IMR-90 (cell line): Measurements from ENCODE around the gene NPAS3. TPM values are rescaled to one million over a fixed set of nuclear protein-coding genes. Genes with fewer than 3 reads are reported as not detected.

Experiments used
- ATAC-seq: fragments of 200-7000 bp; cut with Tn5 transposase; 2 replicates; pipeline ENCODE4 v1.9.1; 2020; ENCODE audit warnings: low read depth, mild to moderate bottlenecking, moderate library complexity
- BruUV-seq: library from RNA; stranded (reverse); fragments of 400-500 nt; replicated peaks from 2 replicates; lab custom pipeline; 2021; lab: Mats Ljungman, UMichigan
- CTCF ChIA-PET: fragments of 300-600 bp; formaldehyde crosslinking; extraction: SDS; loops from one replicate; lab custom pipeline; 2021; ENCODE audit warnings: antibody characterized with exemption; lab: Yijun Ruan, JAX
- POLR2A ChIA-PET: fragments of 300-600 bp; sonication (Branson Sonifier 250); formaldehyde crosslinking; loops from one replicate; lab custom pipeline; 2022; ENCODE audit warnings: antibody characterized with exemption; ENCODE audit not compliant: unreplicated experiment; lab: Charles Lee
- DNase-seq: peaks from one replicate; pipeline ENCODE4 v3.0.0; 2013
- H2AFZ ChIP-seq: replicated peaks from 2 replicates; pipeline ENCODE3; 2013; ENCODE audit warnings: low read length, mild to moderate bottlenecking; ENCODE audit not compliant: poor library complexity
- H2AK5ac ChIP-seq: 2 replicates; pipeline ENCODE4 v1.6.1; 2013; ENCODE audit warnings: low read depth, low read length, inconsistent platforms
- H2AK9ac ChIP-seq: replicated peaks from 2 replicates; pipeline ENCODE3; 2013; ENCODE audit warnings: mild to moderate bottlenecking, low read depth, low read length, moderate library complexity; ENCODE audit not compliant: poor library complexity
- H2BK120ac ChIP-seq: 2 replicates; pipeline ENCODE4 v1.6.1; 2013; ENCODE audit warnings: low read depth, low read length, inconsistent platforms
- H2BK15ac ChIP-seq: 3 replicates; pipeline ENCODE4 v1.6.1; 2013; ENCODE audit warnings: low read depth, low read length, inconsistent platforms
- H2BK20ac ChIP-seq: 2 replicates; pipeline ENCODE4 v1.6.1; 2013; ENCODE audit warnings: low read depth, mild to moderate bottlenecking, inconsistent platforms, low read length, moderate library complexity
- H2BK5ac ChIP-seq: 2 replicates; pipeline ENCODE4 v1.6.1; 2013; ENCODE audit warnings: mild to moderate bottlenecking, low read depth, low read length, inconsistent platforms; ENCODE audit not compliant: poor library complexity, severe bottlenecking
- H3K14ac ChIP-seq: replicated peaks from 2 replicates; pipeline ENCODE4 v1.6.1; 2013; ENCODE audit warnings: low read depth, low read length, inconsistent platforms
- H3K18ac ChIP-seq: 2 replicates; pipeline ENCODE4 v1.6.1; 2013; ENCODE audit warnings: low read depth, low read length, control low read depth
- H3K23ac ChIP-seq: 2 replicates; pipeline ENCODE4 v1.6.1; 2013; ENCODE audit warnings: low read depth, low read length, inconsistent platforms
- H3K27ac ChIP-seq: 2 replicates; pipeline ENCODE4 v1.5.1; 2013; ENCODE audit warnings: mild to moderate bottlenecking, control low read depth, low read length; ENCODE audit not compliant: insufficient read depth
- H3K27me3 ChIP-seq: 2 replicates; pipeline ENCODE4 v1.6.1; 2013; ENCODE audit warnings: low read length; ENCODE audit not compliant: control insufficient read depth, insufficient read depth
- H3K36me3 ChIP-seq: 2 replicates; pipeline ENCODE4 v1.6.1; 2013; ENCODE audit warnings: low read length, mixed read lengths; ENCODE audit not compliant: control insufficient read depth, insufficient read depth
- H3K4ac ChIP-seq: 2 replicates; pipeline ENCODE4 v1.6.1; 2013; ENCODE audit warnings: low read depth, low read length, inconsistent platforms
- H3K4me1 ChIP-seq: 2 replicates; pipeline ENCODE4 v1.6.1; 2013; ENCODE audit warnings: low read length, mixed read lengths; ENCODE audit not compliant: control insufficient read depth, insufficient read depth
- H3K4me2 ChIP-seq: 2 replicates; pipeline ENCODE4 v1.6.1; 2013; ENCODE audit warnings: low read depth, mild to moderate bottlenecking, control low read depth, low read length, moderate library complexity
- H3K4me3 ChIP-seq: 2 replicates; pipeline ENCODE4 v1.5.1; 2013; ENCODE audit warnings: low read depth, mild to moderate bottlenecking, control low read depth, low read length, moderate library complexity; ENCODE audit not compliant: insufficient read depth
- H3K56ac ChIP-seq: 2 replicates; pipeline ENCODE4 v1.6.1; 2013; ENCODE audit warnings: low read length, inconsistent platforms; ENCODE audit not compliant: insufficient read depth; ENCODE audit errors: extremely low read depth
- H3K79me1 ChIP-seq, 2 experiments: 2 replicates each; pipeline ENCODE4 v1.6.1; 2013; ENCODE audit warnings: low read length in 2 of 2, inconsistent platforms in 1 of 2, low read depth in 1 of 2
- H3K9ac ChIP-seq: 2 replicates; pipeline ENCODE4 v1.6.1; 2013; ENCODE audit warnings: low read depth, low read length, control low read depth
- H3K9me1 ChIP-seq: 2 replicates; pipeline ENCODE4 v1.6.1; 2013; ENCODE audit warnings: low read length, inconsistent platforms; ENCODE audit not compliant: insufficient read depth
- H3K9me3 ChIP-seq: 2 replicates; pipeline ENCODE4 v1.6.1; 2013; ENCODE audit warnings: low read length; ENCODE audit not compliant: control insufficient read depth, insufficient read depth
- H4K20me1 ChIP-seq: 2 replicates; pipeline ENCODE4 v1.6.1; 2013; ENCODE audit warnings: low read length, inconsistent platforms; ENCODE audit not compliant: insufficient read depth
- H4K5ac ChIP-seq: 2 replicates; pipeline ENCODE4 v1.6.1; 2013; ENCODE audit warnings: mild to moderate bottlenecking, low read depth, low read length, control low read depth
- H4K8ac ChIP-seq, 2 experiments: 2 replicates each; pipeline ENCODE4 v1.6.1; 2013; ENCODE audit warnings: low read depth in 2 of 2, low read length in 2 of 2, control low read depth in 1 of 2, inconsistent platforms in 1 of 2
- H4K91ac ChIP-seq: 2 replicates; pipeline ENCODE4 v1.6.1; 2013; ENCODE audit warnings: low read depth, low read length, inconsistent platforms; ENCODE audit not compliant: insufficient read depth
- BHLHE40 ChIP-seq: fragments of 150-350 bp; IDR thresholded peaks from 2 replicates; pipeline ENCODE4 v1.6.1; 2016; ENCODE audit warnings: mild to moderate bottlenecking, low read depth, low read length
- CEBPB ChIP-seq: IDR thresholded peaks from 2 replicates; pipeline ENCODE4 v1.6.1; 2012; ENCODE audit warnings: low read depth, low read length, improper control_type of control experiment
- CHD1 ChIP-seq: IDR thresholded peaks from 2 replicates; pipeline ENCODE4 v1.6.1; 2012; ENCODE audit warnings: low read depth, low read length, improper control_type of control experiment
- FOS ChIP-seq: fragments of 150-350 bp; IDR thresholded peaks from 2 replicates; pipeline ENCODE4 v1.6.1; 2016; ENCODE audit warnings: low read depth, low read length
- MAFK ChIP-seq: IDR thresholded peaks from 2 replicates; pipeline ENCODE4 v1.6.1; 2012; ENCODE audit warnings: low read depth, low read length, improper control_type of control experiment
- MAZ ChIP-seq: IDR thresholded peaks from 2 replicates; pipeline ENCODE4 v1.6.1; 2012; ENCODE audit warnings: low read depth, mild to moderate bottlenecking, low read length, improper control_type of control experiment, moderate library complexity, borderline replicate concordance
- MXI1 ChIP-seq: IDR thresholded peaks from 2 replicates; pipeline ENCODE4 v1.6.1; 2012; ENCODE audit warnings: low read depth, mild to moderate bottlenecking, low read length, moderate library complexity, borderline replicate concordance
- NFE2L2 ChIP-seq: fragments of 150-350 bp; IDR thresholded peaks from 2 replicates; pipeline ENCODE4 v1.6.1; 2016; ENCODE audit warnings: low read depth, mild to moderate bottlenecking, low read length
- POLR2A ChIP-seq: IDR thresholded peaks from 2 replicates; pipeline ENCODE4 v1.6.1; 2012; ENCODE audit warnings: mild to moderate bottlenecking, low read depth, low read length
- RAD21 ChIP-seq: IDR thresholded peaks from 2 replicates; pipeline ENCODE4 v1.6.1; 2012; ENCODE audit warnings: low read length, improper control_type of control experiment
- RCOR1 ChIP-seq: IDR thresholded peaks from 2 replicates; pipeline ENCODE4 v1.6.1; 2012; ENCODE audit warnings: mild to moderate bottlenecking, low read length, improper control_type of control experiment; ENCODE audit not compliant: insufficient replicate concordance
- RFX5 ChIP-seq: IDR thresholded peaks from 2 replicates; pipeline ENCODE4 v1.8.0; 2012; ENCODE audit warnings: low read depth, mild to moderate bottlenecking, low read length, moderate library complexity
- SMC3 ChIP-seq: fragments of 150-350 bp; IDR thresholded peaks from 2 replicates; pipeline ENCODE4 v1.6.1; 2016; ENCODE audit warnings: low read depth, mild to moderate bottlenecking, antibody characterized with exemption, low read length, moderate library complexity
- WGBS, 2 experiments: methylation state at CpG; one replicate each; pipeline versions ENCODE4 v1.1.5 to v1.1.7; 2013; ENCODE audit warnings: missing lambda C conversion rate in 2 of 2; ENCODE audit not compliant: insufficient read length in 1 of 2; ENCODE audit errors: extremely low coverage in 2 of 2; 5-methylcytosine and 5-hydroxymethylcytosine counted together
- dilution Hi-C: fragments of 300-500 bp; cut with HindIII; formaldehyde crosslinking; loops from one replicate; pipeline ENCODE4 v1.14.3; 2018; ENCODE audit warnings: low sequenced_read_pairs; ENCODE audit not compliant: unreplicated experiment
- in situ Hi-C: fragments of 300-500 bp; cut with MboI; formaldehyde crosslinking; loops from 3 replicates; pipeline ENCODE4 v1.14.3; 2019; ENCODE audit warnings: low sequenced_read_pairs, inconsistent platforms, mixed read lengths
- intact Hi-C: fragments of 100-400 bp; cut with micrococcal nuclease; formaldehyde crosslinking; loops from 2 replicates; pipeline ENCODE4 v1.10.0; 2022
- polyA plus RNA-seq, 3 experiments: library from polyadenylated mRNA; depleted of rRNA; stranded (reverse); fragments of >200 nt; gene quantifications; 2 replicates each; pipeline ENCODE4 v1.2.3, GENCODE V29; 2012; ENCODE audit warnings: low replicate concordance in 1 of 3
- total RNA-seq: library from RNA; depleted of rRNA; stranded (reverse); fragments of >200 nt; gene quantifications from 2 replicates; pipeline ENCODE4 v1.2.3, GENCODE V29; 2012
- TF ChIP-seq, protein P1 (sequence below): fragments of 150-350 bp; IDR thresholded peaks from 2 replicates; pipeline ENCODE4 v1.6.1; 2017; ENCODE audit warnings: mild to moderate bottlenecking, antibody characterized with exemption, low read length, low read depth
- TF ChIP-seq, protein P2 (sequence below): fragments of 150-350 bp; IDR thresholded peaks from 2 replicates; pipeline ENCODE4 v1.6.1; 2016; ENCODE audit warnings: low read depth, mild to moderate bottlenecking, low read length, moderate library complexity, borderline replicate concordance
- TF ChIP-seq, protein P3 (sequence below): conservative IDR thresholded peaks from 2 replicates; pipeline ENCODE4 v1.5.1; 2012; ENCODE audit warnings: mild to moderate bottlenecking, low read depth, low read length, improper control_type of control experiment

The NPAS3 gene
- total and polyA plus RNA-seq, 2 of the 4 experiments (the other 2 are of a cell fraction) = not detected

DNA sequence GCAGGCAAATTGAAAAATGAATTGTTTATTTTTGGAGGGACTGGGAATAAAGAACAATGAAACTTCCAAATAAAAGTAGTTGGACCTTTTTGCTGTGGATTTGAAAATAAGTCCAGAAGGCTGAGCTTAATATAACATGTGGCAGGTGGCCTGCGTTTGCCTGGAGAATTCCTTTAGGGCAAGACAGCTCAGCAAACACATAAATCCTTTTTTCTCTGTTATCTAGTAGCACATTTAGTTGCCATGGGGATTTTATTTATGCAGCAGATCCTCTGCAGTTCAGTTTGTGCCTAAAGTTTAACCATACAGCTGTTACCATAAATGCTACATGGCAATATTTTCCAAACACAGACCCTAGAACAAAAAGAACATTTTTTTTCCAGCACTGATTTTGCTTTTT, 180.0 kb downstream of the NPAS3 start:
- no peak overlapping the region for H2AK9ac ChIP-seq
- no peak overlapping the region for H4K5ac ChIP-seq
- no peak overlapping the region for H3K4me3 ChIP-seq
- no peak overlapping the region for H3K9ac ChIP-seq
- H3K4me1 ChIP-seq = no peaks in the 10 kb centered on the region
- CTCF ChIA-PET = interaction anchor here (1.1 kb wide), 1 partner anchor 8 kb away, joined by 3 read pairs; no protein-coding TSS in a partner anchor
- H3K4me2 ChIP-seq = no peak overlapping the region
- WGBS, 2 experiments = no CpG with 5 or more reads among the region's 1 CpG
- no peak overlapping the region for H4K8ac ChIP-seq
- H3K9me3 ChIP-seq = no peaks in the 10 kb centered on the region
- no peak overlapping the region for H3K23ac ChIP-seq
- H2BK120ac ChIP-seq = no peak overlapping the region
- no peak overlapping the region for H2BK15ac ChIP-seq
- no peak overlapping the region for H3K14ac ChIP-seq
- no peak overlapping the region for H2BK20ac ChIP-seq
- TF ChIP-seq, protein P1, sequence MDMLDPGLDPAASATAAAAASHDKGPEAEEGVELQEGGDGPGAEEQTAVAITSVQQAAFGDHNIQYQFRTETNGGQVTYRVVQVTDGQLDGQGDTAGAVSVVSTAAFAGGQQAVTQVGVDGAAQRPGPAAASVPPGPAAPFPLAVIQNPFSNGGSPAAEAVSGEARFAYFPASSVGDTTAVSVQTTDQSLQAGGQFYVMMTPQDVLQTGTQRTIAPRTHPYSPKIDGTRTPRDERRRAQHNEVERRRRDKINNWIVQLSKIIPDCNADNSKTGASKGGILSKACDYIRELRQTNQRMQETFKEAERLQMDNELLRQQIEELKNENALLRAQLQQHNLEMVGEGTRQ = no peak
- no peak for TF ChIP-seq MAFK
- TF ChIP-seq RAD21 = no peak
- TF ChIP-seq POLR2A = no peak
- TF ChIP-seq RCOR1 = no peak
- no peak for TF ChIP-seq BHLHE40
- TF ChIP-seq MXI1 = no peak
- TF ChIP-seq, protein P2, sequence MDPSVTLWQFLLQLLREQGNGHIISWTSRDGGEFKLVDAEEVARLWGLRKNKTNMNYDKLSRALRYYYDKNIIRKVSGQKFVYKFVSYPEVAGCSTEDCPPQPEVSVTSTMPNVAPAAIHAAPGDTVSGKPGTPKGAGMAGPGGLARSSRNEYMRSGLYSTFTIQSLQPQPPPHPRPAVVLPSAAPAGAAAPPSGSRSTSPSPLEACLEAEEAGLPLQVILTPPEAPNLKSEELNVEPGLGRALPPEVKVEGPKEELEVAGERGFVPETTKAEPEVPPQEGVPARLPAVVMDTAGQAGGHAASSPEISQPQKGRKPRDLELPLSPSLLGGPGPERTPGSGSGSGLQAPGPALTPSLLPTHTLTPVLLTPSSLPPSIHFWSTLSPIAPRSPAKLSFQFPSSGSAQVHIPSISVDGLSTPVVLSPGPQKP = no peak
- no peak for TF ChIP-seq SMC3
- no peak for TF ChIP-seq MAZ
- no peak for TF ChIP-seq RFX5
- TF ChIP-seq, protein P3, sequence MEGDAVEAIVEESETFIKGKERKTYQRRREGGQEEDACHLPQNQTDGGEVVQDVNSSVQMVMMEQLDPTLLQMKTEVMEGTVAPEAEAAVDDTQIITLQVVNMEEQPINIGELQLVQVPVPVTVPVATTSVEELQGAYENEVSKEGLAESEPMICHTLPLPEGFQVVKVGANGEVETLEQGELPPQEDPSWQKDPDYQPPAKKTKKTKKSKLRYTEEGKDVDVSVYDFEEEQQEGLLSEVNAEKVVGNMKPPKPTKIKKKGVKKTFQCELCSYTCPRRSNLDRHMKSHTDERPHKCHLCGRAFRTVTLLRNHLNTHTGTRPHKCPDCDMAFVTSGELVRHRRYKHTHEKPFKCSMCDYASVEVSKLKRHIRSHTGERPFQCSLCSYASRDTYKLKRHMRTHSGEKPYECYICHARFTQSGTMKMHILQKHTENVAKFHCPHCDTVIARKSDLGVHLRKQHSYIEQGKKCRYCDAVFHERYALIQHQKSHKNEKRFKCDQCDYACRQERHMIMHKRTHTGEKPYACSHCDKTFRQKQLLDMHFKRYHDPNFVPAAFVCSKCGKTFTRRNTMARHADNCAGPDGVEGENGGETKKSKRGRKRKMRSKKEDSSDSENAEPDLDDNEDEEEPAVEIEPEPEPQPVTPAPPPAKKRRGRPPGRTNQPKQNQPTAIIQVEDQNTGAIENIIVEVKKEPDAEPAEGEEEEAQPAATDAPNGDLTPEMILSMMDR = no peak
- TF ChIP-seq NFE2L2 = no peak
- no peak for TF ChIP-seq FOS
- TF ChIP-seq CHD1 = no peak
- TF ChIP-seq CEBPB = no peak
- no peak overlapping the region for H2BK5ac ChIP-seq
- no peak overlapping the region for H2AK5ac ChIP-seq
- H3K4ac ChIP-seq = no peak overlapping the region
- in situ Hi-C loops = no loop called here
- POLR2A ChIA-PET = no interaction called here
- H3K9me1 ChIP-seq = no peaks in the 10 kb centered on the region
- no peak overlapping the region for H3K56ac ChIP-seq
- no peaks in the 10 kb centered on the region for H3K27me3 ChIP-seq
- DNase-seq (no peak), ATAC-seq (no peak)
- intact Hi-C loops = no loop called here
- H4K20me1 ChIP-seq = no peaks in the 10 kb centered on the region
- H4K91ac ChIP-seq = no peak overlapping the region
- BruUV-seq = no TSS peak
- H3K18ac ChIP-seq = no peak overlapping the region
- H3K27ac ChIP-seq = no peak overlapping the region
- H3K36me3 ChIP-seq = no peaks in the 10 kb centered on the region
- no peaks in the 10 kb centered on the region for H3K79me1 ChIP-seq
- H2AFZ ChIP-seq = no peak overlapping the region
- dilution Hi-C loops = no loop called here
